Epithelial cell of esophagus (primary cell): ENCODE data around the gene FAM170B.

Source experiments
- DNase-seq: peaks from one replicate; pipeline ENCODE4 v3.0.0; 2010; ENCODE audit warnings: low read depth
- H3K4me3 ChIP-seq: 2 replicates; pipeline ENCODE4 v1.5.1; 2011; ENCODE audit warnings: mild to moderate bottlenecking, low read length, control low read depth
- TF ChIP-seq, protein P1 (sequence below): IDR thresholded peaks from 2 replicates; pipeline ENCODE4 v1.5.1; 2011; ENCODE audit warnings: low read depth, mild to moderate bottlenecking, low read length, control low read depth, inconsistent platforms; ENCODE audit not compliant: insufficient read depth; ENCODE audit errors: missing control alignments

Gene FAM170B

DNA sequence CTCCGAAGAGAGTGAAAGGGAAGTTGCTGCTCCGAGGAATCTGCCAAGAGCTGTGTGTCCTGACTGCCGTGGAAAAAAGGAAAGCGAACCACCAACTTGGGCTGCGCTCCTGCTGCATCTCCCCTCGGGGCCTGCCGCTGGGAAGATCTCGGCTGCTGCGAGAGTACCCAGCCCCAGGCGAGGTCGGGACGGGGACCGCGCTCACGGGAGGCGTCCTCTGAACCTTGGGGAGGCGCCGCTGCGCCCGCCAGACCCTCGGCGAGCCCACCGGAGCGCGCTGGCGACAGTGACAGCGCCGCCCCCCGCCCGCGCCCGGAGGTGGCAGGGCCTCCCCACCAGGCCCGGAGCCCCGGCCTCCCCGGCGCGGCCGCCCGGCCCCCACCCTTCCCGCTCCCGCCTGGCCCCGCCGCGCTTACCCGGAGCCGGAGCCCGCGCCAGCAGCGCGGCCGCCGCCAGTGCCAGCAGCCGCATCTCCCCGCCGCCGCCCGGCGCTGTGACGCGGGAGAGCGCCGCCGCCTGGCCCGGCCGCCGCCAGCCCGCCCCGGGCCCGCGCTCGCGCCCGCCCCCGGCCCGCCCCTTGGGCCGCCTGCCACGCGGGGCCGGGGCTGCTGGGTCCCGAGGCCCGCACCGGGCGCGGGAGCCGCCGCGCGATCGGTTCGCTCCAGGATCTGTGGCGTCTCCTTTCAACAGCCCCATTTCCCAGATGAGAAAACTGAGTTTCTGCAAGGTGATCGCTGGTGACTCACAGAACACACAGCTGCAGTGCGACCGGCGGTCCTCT is 18.6 kb downstream of the FAM170B start, which contains the start of gene VSTM4:
Gene VSTM4 (minus strand): TSS at position 508 of the 781 bp plus-strand sequence. CDS start 37 bp downstream, at position 471.
- no peak within 1 kb of the TSS for H3K4me3 ChIP-seq
- DNase-seq, result no peak
- TF ChIP-seq, protein P1, sequence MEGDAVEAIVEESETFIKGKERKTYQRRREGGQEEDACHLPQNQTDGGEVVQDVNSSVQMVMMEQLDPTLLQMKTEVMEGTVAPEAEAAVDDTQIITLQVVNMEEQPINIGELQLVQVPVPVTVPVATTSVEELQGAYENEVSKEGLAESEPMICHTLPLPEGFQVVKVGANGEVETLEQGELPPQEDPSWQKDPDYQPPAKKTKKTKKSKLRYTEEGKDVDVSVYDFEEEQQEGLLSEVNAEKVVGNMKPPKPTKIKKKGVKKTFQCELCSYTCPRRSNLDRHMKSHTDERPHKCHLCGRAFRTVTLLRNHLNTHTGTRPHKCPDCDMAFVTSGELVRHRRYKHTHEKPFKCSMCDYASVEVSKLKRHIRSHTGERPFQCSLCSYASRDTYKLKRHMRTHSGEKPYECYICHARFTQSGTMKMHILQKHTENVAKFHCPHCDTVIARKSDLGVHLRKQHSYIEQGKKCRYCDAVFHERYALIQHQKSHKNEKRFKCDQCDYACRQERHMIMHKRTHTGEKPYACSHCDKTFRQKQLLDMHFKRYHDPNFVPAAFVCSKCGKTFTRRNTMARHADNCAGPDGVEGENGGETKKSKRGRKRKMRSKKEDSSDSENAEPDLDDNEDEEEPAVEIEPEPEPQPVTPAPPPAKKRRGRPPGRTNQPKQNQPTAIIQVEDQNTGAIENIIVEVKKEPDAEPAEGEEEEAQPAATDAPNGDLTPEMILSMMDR, result no peak

DNA sequence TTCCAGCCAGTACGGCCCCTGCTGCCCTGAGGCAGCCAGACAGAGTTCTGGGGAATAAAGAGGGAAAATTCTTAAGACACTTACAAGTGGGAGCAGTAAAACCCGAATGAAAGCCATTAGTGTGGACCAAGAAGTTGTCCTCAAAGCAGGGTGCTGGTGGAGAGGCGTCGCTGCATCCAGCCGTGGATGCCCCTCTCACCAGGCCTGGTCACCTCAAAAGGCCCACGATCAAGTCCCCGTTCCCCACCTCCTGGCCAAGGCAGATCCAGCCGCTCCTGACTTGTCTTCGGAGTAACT is 19.2 kb downstream of the FAM170B start:
- no peak for DNase-seq
- no peak overlapping the region for H3K4me3 ChIP-seq
- TF ChIP-seq, protein P1, result no peak

DNA sequence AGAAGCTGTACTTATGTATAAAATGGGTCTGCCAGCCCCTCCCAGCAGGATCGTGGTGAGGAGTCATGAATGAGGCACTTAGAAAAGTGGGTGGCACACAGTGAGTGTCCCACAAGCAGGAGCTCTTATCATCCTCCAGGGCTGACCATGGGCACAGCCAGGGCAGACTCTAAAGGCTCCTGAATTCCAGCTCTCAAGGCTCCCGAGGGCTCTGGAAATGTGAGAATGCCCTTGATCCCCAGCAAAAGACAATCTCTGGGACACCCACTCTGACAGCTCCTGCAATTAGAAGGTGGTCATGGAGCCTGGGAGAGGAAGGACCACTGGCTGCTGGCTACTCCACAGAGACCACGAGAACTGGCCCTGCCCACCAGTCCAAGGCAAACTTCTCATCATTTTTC is 20.1 kb downstream of the FAM170B start:
- no peak overlapping the region for H3K4me3 ChIP-seq
- no peak for DNase-seq
- TF ChIP-seq, protein P1, result no peak

DNA sequence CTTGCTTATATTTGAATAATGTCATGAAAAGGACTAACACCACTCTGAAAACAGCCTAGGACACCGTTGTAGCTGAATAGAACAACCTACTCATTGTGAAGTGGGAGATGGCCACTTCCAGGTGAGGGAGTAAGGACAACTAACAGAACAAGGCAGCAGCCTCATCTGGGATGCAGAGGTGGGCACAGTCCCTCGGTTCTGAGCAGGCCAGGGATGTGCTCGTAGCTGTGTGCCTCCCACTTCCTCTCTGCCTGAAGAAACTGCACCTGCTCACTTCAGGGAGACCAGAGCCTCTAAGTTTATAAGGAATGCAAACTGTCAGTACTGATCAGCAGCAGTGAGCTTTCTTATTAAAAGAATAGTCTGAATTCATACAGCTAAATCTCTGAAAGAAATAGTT is 21.0 kb downstream of the FAM170B start:
- DNase-seq, result no peak

DNA sequence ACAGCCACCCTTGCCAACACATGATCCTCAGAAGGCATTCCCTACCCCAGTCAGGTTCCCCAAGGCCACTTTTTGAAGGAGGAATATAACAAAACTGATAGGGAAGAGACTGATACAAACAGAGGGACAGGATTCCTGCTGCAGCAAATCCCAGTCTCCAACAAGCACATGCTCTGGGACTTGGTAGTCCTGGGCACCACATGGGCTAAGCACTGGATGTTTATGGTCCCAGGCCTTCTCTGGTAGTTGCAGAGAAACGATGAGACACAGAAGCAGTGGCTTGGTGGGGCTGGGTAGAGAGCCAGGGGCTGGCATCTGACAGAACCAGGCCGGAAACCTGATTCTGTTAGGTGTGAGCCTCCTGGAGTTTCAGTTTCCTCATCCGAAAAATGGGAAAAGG is 21.7 kb downstream of the FAM170B start:
- no peak overlapping the region for H3K4me3 ChIP-seq
- TF ChIP-seq, protein P1, result no peak
- DNase-seq, result no peak

More for the DNA sequence above, 21.0 kb downstream of the FAM170B start:
- H3K4me3 ChIP-seq, result no peak overlapping the region
- TF ChIP-seq, protein P1, result no peak

DNA sequence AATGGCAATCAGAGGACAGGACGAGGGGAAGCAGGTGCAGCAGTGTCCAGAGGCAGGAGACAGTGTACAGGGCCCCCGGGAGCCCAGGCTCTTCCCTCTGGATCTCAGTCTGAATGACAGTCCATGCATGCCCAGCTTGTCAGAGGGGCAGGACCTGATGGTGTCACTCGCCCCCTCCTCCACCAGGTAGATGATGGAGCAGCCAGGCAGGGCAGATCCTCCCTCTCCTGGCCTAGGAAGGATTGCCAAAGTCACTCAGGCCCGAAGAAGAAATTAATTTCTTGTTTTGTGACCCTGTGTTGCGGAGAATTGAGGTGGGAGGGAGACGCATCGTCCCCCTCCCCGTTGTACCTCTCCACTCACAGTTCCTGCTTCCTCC is 22.5 kb downstream of the FAM170B start:
- TF ChIP-seq, protein P1, result no peak
- no peak for DNase-seq
- no peak overlapping the region for H3K4me3 ChIP-seq

DNA sequence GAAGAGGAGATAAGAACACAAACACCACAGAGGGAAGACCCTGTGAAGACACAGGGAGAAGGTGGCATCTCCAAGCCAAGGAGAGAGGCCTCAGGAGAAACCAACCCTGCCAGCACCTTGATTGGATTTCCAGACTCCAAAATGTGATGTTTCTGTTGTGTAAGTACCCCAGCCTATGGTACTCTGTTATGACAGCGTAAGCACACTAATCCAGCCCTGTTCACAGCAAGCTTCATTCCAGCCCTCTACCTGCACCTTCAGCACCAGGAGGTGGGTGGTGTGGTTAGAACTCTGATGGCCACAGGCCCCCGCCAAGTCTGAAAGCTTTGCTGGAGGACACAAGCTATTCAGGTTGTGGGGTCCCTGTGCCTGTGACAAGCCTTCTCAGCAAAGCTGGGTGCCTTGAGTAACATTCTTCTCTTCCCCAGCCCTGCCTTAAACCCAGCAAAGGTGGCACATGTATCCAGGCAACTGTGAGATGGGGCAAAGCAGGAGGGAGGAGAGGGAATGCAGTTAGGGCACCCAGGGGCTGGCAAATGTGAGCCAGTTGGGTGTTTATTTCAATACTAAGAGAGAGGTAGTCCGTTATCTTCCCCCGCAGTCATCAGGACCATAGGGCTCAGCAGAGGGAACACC is 23.0 kb downstream of the FAM170B start:
- no peak overlapping the region for H3K4me3 ChIP-seq
- TF ChIP-seq, protein P1, result no peak
- DNase-seq, result no peak
